Vagina (tissue), 2 donors: Measurements from ENCODE around the gene ZFHX3.

ENCODE experiments used
- CTCF ChIP-seq, 3 experiments: fragments of 450-650 bp in 2 of 3; fragments of 200-600 bp in 1 of 3; sonication (generic) in 1 of 3; IDR thresholded peaks; one replicate each; pipeline ENCODE4 v1.5.1; 2017 to 2019; ENCODE audit warnings: antibody characterized with exemption in 3 of 3, mild to moderate bottlenecking in 2 of 3, moderate library complexity in 2 of 3
- POLR2A ChIP-seq, 2 donors: fragments of 450-650 bp; IDR thresholded peaks; one replicate each; pipeline ENCODE4 v1.6.1; 2017; ENCODE audit warnings: antibody characterized with exemption in 2 of 2, mild to moderate bottlenecking in 2 of 2, moderate library complexity in 2 of 2

- no peak for TF ChIP-seq CTCF (IDR thresholded peaks at IDR 0.05)
- TF ChIP-seq POLR2A (IDR thresholded peaks at IDR 0.05), result no peak
Observed at GRCh38 chr16:73048292-73049080, 558 bp upstream of the ZFHX3 start.
